ENCODE data around the gene BLM.

- no peak for TF ChIP-seq CTCF (IDR thresholded peaks at IDR 0.05 in 4 of 5, conservative IDR thresholded peaks at IDR 0.05 in 1 of 5)
- no peak for TF ChIP-seq POLR2A (IDR thresholded peaks at IDR 0.05)
These were observed 22.2 kb upstream of the BLM start for GRCh38 chr15:90694987-90695386.
